ENCODE data around the gene PDCD1.

- TF ChIP-seq CTCF (IDR thresholded peaks at IDR 0.05) (no peak), EZH2 (IDR thresholded peaks at IDR 0.05; ENCODE audit: borderline replicate concordance, insufficient read depth, low read depth, low read length, poor library complexity, severe bottlenecking) (no peak)
These were observed 36.2 kb upstream of the PDCD1 start for GRCh38 chr2:241894681-241895426.
